Nephron progenitor cell (in vitro differentiated cells): ENCODE data around the gene MORF4L1.
A peak's percentile ranks its signal among the peaks of the same experiment; 100 is the strongest.
"Not testable (repeated sequence)": the region's sequence is repeated elsewhere in the genome, so short reads cannot be mapped to it uniquely, and the experiment has no call there.

Experiments used
- DNase-seq: peaks from one replicate; pipeline ENCODE4 v3.0.0; 2021
- H3K27ac Mint-ChIP-seq: 2 replicates; pipeline ENCODE4 v1.8.0; 2021; ENCODE audit warnings: mild to moderate bottlenecking, moderate library complexity, mixed read lengths
- H3K27me3 Mint-ChIP-seq: 2 replicates; pipeline ENCODE4 v1.8.0; 2021; ENCODE audit warnings: mild to moderate bottlenecking, low read depth, mixed read lengths; ENCODE audit not compliant: poor library complexity
- H3K36me3 Mint-ChIP-seq: 2 replicates; pipeline ENCODE4 v1.8.0; 2021; ENCODE audit warnings: low read depth, mixed read lengths
- H3K4me1 Mint-ChIP-seq: 2 replicates; pipeline ENCODE4 v1.8.0; 2021; ENCODE audit warnings: mixed read lengths
- H3K4me3 Mint-ChIP-seq: 2 replicates; pipeline ENCODE4 v1.8.0; 2021; ENCODE audit warnings: mild to moderate bottlenecking, moderate library complexity, mixed read lengths
- H3K9me3 Mint-ChIP-seq: 2 replicates; pipeline ENCODE4 v1.8.0; 2021; ENCODE audit warnings: mild to moderate bottlenecking, moderate library complexity, mixed read lengths
- TF ChIP-seq, protein P1 (sequence below): fragments of 200-600 bp; sonication (generic); IDR thresholded peaks from 2 replicates; pipeline ENCODE4 v1.5.0; 2021; ENCODE audit warnings: antibody characterized with exemption

The MORF4L1 gene

DNA sequence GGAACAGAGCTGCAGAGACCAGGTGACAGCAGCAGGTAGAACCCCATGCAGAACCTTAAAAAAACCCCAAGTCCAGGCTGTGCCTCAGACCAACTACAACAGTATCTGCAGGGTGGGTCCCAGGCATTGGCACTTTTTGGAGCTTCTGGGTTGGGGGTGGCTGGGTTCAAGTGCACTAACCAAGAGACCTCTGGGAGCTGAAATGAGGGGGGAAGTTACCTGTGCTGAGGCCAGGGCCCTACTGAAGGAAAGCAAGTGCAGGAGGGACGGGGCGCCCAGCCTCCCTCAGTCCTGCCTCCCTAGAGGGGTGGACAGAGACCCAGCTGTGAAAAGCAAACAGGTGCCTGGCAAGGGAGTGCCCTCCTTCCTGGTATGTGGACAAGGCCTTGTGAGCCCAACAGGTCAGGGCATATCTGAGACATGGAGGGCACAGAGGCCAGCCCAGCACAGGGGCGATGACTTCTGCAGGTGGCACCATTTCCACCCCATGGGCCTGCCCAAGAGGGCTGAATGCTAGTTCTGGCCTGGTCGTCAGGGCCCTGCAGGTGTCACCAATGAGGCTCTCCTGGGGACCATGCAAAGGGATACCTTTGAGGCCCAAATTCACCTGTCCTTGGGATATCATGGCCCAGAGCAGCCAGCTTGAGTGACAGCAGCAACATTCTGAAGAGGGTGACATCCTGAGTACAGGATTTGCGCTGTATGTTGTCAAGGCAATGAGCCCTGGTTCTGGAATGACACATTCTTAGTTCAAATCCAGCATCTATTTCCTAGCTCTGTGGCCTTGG lies 53.5 kb downstream of the MORF4L1 start:
- no peak overlapping the region for H3K4me3 Mint-ChIP-seq
- no peak for DNase-seq
- TF ChIP-seq, protein P1, sequence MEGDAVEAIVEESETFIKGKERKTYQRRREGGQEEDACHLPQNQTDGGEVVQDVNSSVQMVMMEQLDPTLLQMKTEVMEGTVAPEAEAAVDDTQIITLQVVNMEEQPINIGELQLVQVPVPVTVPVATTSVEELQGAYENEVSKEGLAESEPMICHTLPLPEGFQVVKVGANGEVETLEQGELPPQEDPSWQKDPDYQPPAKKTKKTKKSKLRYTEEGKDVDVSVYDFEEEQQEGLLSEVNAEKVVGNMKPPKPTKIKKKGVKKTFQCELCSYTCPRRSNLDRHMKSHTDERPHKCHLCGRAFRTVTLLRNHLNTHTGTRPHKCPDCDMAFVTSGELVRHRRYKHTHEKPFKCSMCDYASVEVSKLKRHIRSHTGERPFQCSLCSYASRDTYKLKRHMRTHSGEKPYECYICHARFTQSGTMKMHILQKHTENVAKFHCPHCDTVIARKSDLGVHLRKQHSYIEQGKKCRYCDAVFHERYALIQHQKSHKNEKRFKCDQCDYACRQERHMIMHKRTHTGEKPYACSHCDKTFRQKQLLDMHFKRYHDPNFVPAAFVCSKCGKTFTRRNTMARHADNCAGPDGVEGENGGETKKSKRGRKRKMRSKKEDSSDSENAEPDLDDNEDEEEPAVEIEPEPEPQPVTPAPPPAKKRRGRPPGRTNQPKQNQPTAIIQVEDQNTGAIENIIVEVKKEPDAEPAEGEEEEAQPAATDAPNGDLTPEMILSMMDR = no peak
- peaks cover 2% of the 10 kb centered on the region for H3K4me1 Mint-ChIP-seq
- H3K27ac Mint-ChIP-seq = no peak overlapping the region
- H3K36me3 Mint-ChIP-seq = peaks cover 25% of the 10 kb centered on the region
- no peaks in the 10 kb centered on the region for H3K9me3 Mint-ChIP-seq
- no peaks in the 10 kb centered on the region for H3K27me3 Mint-ChIP-seq

GRCh38 chr15:78927077-78927790 lies 54.5 kb downstream of the MORF4L1 start:
- Mint-ChIP-seq H3K27ac (peak overlapping the region; percentile 57), H3K36me3 (peaks cover 17% of the 10 kb centered on the region), H3K4me1 (peaks cover 3% of the 10 kb centered on the region), H3K4me3 (no peak overlapping the region), H3K27me3 (no peaks in the 10 kb centered on the region), H3K9me3 (no peaks in the 10 kb centered on the region)
- TF ChIP-seq, protein P1 = no peak
- no peak for DNase-seq

- not testable (repeated sequence) for H3K4me3 Mint-ChIP-seq, H3K27ac Mint-ChIP-seq, DNase-seq, H3K9me3 Mint-ChIP-seq, H3K4me1 Mint-ChIP-seq, H3K27me3 Mint-ChIP-seq
- H3K36me3 Mint-ChIP-seq = peaks cover 17% of the 10 kb centered on the region
Observed at GRCh38 chr15:78928176-78928575, 55.5 kb downstream of the MORF4L1 start.

- DNase-seq = no peak
- Mint-ChIP-seq H3K27ac (no peak overlapping the region), H3K27me3 (no peaks in the 10 kb centered on the region)
Observed at GRCh38 chr15:78928616-78929093, 56.0 kb downstream of the MORF4L1 start.

GRCh38 chr15:78929536-78930264 lies 57.0 kb downstream of the MORF4L1 start:
- Mint-ChIP-seq H3K27ac (no peak overlapping the region), H3K27me3 (peaks cover 2% of the 10 kb centered on the region), H3K4me1 (peaks cover 19% of the 10 kb centered on the region), H3K4me3 (no peak overlapping the region), H3K36me3 (peaks cover 12% of the 10 kb centered on the region), H3K9me3 (no peaks in the 10 kb centered on the region)
- TF ChIP-seq, protein P1 = no peak
- no peak for DNase-seq

More at GRCh38 chr15:78928616-78929093, 56.0 kb downstream of the MORF4L1 start:
- Mint-ChIP-seq H3K4me1 (peaks cover 9% of the 10 kb centered on the region), H3K9me3 (no peaks in the 10 kb centered on the region), H3K36me3 (peaks cover 13% of the 10 kb centered on the region), H3K4me3 (no peak overlapping the region)
- TF ChIP-seq, protein P1 = no peak
